ENCODE measurements around the gene FAM124A.

The FAM124A gene

DNA sequence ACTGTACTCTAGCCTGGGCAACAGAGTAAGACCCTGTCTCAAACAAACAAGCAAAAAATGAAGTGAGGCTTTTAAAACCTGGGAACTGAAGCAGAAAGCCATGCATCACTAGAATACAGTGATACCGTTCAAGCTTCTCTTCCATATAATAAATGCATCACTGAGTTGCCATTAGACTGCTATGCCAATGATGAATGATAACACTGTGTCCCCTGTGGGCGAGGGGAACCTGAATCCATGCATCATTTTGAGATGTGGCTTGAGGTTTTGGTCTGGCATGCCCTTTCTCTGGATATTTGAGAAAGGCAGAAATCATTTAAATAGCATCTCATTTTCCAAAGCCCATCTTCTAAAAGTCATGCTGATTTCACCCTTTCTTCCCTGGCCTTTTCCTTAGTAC lies 1.5 kb upstream of the FAM124A start:
- no peak for DNase-seq
- ATAC-seq: no peak

DNA sequence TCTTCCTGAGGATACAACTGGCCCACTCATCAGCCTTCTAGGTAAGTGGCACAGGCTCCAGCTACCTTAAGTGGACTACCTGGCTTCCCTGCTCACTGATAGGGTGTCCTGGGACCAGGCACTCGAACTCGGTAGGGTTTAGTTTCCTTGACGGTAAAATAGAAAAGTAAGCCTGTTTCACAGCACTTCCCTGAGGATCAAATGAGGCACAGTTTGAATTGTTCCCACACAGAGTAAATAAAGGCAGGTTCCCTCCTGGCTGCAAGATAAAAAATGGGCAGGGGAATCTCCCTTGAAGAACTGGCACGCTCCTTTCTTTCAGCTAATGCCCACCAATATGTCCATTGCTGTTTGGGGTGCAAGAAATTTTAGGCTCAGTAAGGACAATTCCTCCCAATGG lies 1.1 kb upstream of the FAM124A start:
- no peak for DNase-seq
- no peak for ATAC-seq

DNA sequence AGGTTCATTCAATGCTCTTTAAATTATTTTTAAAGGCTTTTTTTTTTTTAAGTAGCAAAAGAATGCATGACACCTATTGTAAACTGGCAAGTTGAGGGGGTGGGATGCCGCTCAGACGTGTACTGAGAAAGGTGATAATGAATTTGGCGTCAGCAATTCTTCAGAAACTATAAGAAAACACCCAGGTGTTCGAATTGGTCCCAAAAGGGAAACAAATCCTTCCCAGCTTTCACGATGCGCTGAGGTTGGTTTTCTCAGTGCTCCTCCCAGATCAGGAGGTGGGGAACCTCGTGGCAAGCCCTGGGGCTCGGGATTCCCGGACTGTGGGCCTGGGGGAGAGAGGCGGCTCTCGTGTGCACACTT lies 543 bp upstream of the FAM124A start:
- ATAC-seq: no peak
- DNase-seq: no peak

DNA sequence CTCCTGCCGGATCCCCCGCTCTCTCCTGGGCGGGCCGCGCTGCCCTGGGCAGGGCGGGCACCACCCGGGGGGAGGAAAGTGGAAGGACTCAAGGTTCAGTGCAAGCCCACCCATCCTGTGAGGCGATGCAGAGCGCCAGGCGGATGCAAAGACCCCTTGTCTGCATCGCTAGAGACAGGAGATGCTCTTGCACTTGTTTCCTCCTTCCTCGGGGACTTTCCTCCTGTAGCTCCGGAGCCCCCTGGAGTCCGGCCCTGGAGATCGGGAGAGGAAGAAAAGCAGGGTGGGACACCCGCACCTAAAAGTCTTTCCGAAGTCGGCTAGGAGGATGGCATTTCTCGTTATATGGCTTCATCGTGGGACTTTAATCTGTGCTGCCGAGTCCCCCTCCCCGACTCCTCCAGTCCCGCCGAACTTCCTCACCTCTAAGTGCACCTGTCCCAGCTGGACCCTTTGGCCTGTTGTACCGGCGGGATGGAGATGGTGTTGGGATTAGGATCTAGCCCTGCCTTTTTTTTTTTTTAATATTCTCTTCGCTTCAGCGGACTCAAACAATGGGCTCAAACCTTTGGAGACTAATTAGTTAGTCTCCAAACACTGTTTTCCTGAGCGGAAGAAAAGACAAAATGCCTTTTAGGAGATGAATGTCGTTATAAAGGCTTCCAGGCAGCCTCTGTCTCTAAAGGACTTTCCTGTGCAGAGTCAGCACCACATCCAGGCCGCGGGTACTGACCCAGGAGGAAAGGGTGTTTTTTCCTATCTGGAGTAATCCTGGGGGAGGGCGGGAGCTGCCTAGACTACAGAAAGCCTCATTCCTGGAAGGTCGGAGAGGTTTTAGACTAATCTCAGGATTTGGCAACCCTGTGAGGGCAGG lies 725 bp downstream of the FAM124A start:
- ATAC-seq (peak; percentile 14), DNase-seq (no peak)

DNA sequence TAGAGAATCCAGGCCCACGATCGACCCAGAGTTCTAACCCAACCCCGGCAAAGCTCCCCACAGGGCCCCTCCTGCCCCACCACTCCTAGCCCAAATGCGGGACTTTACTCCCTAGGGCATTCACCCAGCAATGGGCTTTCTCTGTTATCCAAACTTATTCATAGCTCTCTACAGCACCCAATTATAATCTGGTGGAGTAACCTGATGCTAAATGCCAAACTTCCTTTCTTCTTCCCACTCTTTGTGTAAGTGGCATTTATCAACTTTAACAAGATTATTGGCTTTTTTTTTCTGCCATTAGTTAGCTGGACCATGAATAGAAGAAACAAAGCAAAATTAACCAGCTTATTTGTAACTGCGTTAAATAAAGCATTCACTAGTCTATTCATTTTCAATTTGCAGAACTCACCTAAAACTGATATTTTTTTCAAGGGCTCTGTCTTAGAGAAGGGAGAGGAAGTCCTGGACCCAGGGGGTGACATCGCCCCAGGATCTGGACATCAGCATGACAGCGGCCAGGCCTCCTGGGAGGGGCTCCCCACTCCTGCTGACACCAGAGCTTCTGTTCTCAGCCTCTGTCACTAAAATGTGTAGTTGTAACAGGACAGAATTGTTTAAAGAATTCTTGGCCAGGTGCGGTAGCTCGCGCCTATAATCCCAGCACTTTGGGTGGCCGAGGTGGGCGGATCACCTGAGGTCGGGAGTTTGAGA lies 1.5 kb downstream of the FAM124A start:
- DNase-seq (no peak), ATAC-seq (no peak)

DNA sequence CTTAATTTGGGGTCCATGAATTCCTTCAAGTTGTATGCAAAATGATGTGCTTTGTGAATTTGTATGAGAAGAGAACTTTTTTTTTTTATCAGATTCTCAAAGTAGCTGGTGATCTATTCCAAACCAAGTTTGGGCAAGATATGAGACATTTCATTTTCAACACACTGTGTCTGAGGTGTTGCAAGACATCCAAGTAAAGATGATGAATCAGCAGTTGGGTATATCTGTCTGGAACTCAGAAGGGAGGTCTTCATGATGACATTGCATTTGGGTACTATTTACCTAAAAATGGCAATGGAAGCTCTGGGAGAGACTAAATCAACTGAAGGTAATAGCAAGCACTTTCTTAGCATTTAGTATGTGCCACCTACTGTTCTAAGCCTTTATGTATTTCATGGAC lies 2.8 kb downstream of the FAM124A start:
- DNase-seq: no peak

DNA sequence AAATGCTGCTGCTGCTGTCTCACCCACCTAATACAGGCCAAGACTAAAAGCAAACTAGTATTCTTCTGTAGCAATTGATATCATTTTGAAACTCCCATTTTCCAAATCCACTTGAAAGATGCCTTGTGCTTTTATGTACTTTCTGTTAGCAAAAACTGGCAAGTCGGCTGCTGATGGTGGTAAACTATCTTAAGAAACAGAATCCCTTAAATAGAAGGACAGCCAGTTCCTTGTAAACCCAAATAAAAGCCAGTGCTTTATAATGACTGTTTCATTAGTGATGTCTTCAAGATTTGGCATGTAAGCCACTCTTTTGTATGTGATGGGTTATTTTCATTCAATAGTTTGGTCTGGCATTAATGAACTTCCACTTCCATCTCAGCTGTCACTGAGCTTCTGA lies 5.2 kb downstream of the FAM124A start:
- no peak for ATAC-seq

More for the DNA sequence above, 2.8 kb downstream of the FAM124A start:
- ATAC-seq: no peak

DNA sequence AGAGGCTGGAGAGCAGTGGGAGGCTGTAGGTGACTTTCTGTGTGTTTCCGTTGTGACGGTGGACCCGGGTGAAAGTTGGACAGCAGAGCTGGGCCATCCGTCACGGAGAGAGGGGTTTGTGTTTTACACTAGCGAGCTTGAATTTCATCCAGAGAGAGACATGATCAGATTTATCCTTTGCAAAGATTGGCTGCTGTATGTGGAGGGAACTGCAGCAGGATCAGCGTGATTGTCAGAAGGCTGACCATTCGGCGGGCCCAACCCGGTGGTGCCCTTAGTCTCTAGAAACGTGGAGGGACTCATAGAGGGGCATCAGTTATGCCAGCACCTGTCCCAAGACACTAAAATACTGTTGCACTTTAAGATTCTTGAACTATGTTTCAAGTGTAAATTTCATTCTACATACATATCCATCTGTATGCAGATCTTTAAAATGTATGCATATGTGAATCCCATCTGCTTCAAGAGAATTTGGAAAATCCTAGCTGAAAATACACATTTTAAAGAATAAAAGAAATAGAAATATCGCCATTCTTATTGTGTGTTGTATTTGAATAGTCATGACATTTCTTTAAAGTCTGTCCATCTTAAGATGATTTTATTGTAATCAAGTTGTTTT lies 7.0 kb downstream of the FAM124A start:
- ATAC-seq (no peak), DNase-seq (no peak)

More for the DNA sequence above, 5.2 kb downstream of the FAM124A start:
- DNase-seq: no peak

DNA sequence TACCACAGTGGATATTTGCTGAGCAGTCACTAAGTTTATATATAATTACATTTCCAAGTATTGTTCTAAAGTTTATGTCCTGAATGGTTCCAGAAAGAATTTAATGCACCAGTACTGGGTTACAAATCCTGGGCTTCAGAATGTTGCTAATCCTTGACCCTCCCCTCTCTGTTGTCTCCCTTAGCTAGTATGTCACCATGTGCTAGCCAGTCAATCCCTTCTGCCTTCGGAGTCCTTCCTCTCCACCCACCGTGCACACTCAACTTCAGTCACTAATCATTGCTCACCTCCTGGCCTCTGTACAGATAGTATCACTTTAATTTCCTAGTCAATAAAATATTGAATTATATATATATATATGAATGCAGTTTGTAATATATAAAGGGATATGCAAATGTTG lies 7.5 kb downstream of the FAM124A start:
- DNase-seq (no peak), ATAC-seq (no peak)

DNA sequence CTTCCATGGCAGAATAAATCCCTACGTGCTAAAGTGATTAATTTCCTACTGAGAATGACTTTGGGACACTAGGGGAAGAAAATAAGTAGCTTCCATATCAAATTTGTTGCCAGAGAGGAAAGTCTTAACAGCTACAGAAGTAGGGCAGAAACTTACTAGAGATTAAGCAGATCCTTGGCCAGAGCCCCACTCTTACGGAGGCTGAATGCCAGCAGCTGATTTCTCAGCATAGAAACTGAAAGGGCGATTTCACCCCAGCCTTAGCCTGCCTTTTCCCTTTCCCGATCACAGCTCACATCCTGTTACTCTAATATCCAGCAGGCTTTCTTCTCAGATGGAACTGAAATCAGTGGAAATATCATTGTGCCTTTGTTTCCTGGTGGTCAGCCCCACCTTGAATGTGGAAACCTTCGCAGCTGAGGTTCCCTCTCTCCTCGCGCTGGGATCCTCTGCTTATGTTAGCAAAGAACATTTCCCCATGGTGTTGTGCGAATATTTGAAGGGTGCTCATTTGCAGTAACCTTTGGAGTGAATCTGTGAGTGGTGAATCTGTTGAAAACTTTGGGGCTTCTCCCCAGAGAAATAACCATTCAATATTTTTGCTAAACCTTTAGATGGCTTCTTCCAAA lies 8.4 kb downstream of the FAM124A start:
- ATAC-seq: no peak
- no peak for DNase-seq

DNA sequence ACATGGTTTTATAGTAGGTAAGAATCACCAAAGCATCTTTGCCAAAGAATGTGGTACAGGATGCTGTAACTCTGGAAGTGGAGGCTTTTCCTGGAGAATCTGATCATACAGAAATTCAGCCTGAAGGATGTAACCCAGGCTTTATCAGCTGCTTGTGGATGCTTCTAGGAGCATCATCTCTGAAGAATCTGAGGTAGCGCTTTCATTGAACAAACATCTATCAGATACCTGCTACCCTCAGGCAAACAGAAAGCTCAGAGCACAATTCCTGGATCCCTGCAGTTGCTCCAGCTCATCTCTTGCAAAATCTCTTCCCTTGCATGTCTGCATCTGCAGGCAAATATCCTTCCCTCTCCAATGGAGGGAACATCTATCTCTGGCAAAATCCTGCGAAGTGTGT lies 9.3 kb downstream of the FAM124A start:
- DNase-seq (no peak), ATAC-seq (no peak)

DNA sequence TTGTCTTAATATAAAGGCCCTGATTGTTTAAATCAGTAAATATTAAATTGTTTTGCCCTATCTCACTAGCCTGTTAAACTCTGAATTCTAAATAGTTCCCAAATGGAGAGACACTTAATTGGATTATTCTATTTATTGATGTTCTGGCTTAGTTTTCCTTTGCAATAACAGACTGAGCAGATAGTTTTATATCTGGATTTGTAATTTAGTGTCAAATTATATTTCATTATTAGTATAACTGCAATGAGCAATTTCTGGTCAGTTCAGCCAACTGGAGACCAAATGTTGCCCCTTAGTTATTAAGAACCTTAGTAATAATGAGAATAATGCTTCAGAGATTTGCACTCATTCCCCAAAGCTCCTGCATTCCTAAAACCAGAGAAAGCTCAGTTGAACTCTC lies 10.1 kb downstream of the FAM124A start:
- ATAC-seq: no peak

DNA sequence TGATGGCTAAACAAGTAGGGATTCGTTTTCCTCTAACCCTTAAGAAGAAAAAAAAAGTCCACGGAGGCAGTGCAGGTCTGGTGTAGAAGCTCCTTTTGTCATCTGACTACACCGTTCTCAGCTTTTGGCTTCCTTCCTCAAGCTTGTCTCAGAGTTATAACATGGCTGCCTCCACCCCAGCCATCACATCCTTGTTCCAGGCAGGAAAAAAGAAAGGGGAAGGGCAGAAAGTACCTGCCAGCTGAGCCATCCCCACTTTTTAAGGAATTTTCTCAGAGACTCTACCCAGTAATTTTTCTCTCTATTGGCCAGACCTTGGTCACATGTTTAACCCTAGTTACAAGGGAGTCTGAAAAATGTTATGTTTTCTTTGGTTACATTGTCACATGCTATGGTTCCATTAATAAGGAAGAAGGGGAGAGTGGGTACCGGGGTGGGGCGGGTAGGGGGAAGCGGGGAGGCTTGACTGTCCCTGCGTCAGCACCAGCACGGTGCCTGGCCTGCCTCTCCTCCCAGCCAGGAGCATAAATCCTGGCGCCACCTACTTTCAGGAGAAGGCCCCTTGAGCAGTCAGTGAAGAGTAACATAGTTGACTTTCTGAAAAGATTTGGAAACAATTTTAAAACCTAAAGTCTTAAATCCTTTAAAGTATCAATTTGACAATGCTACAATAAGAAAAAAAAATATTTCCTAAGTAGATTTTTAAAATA lies 11.1 kb downstream of the FAM124A start:
- ATAC-seq: no peak
- no peak for DNase-seq

More for the DNA sequence above, 10.1 kb downstream of the FAM124A start:
- DNase-seq: no peak

DNA sequence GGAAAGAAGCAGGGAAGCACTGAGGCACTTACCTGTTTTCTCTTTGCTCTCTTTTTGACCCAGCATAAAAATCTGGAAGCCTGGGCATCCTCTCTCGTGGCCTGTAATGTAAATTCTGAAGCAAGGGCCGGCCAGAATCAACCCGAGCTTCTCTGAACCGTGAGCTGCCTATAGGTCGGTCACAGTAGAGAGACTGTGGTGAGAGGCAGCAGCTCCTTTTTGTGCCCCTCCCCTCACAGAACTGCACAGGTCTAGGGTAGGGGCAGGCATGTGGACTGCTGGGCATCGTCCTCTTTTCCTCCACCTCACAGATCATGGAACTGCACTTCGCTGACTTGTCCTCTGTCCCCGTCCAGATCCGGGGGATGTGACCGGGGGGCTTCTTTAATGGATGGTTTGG lies 12.5 kb downstream of the FAM124A start:
- ATAC-seq: no peak
- no peak for DNase-seq

DNA sequence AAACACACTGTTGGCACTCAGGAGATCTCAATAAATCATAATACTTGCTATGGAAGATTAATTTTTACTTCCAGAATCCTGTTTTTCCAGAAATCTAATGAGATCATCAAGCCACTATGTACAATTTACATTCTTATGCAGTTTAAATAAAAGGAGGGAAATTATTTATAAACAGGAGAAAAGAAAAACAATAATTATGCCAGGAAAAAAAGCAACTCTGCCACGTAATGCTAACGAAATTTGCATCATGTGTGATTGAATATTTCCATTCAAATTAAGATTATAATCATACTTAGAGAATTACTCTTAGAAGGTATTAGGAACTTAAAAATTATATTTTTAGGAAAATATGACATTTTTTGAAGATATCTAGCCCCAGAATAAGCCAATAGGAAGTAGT lies 13.0 kb downstream of the FAM124A start:
- DNase-seq: no peak
- no peak for ATAC-seq

DNA sequence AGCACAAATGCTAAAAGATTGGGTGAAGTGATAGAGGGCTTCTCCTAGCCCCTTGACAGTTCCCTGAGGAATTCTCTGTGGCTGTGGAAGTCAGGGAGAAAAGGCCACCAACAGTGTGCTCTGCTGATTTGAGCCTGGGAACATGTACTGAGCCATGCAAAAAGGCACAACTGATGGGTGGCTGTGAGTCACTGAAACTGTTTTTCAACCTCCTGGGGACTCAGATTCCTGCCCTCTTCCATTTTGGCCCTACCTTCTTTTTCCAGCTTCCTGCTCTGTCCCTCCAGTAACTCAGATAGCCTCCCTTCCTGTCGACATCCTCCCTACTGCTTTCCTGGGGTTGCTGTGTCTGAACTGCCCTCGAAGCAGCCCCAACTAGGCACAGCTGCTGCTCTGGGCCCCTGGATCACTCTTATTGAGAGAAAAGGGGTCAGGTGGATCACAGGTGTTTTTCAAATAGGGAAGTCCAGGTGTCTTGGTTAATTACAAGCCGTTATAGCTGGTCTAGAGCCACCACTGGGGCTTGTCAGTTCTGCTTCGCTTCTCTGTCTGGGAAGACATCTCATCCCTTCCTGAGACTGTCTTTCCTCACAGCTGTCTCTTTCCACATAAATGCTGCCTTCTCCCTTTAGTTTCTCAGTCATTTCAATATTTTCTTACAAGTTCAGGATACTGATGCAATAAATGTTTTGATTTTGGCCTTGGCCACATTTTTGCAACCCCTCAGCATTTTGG lies 13.7 kb downstream of the FAM124A start:
- no peak for DNase-seq
- no peak for ATAC-seq

DNA sequence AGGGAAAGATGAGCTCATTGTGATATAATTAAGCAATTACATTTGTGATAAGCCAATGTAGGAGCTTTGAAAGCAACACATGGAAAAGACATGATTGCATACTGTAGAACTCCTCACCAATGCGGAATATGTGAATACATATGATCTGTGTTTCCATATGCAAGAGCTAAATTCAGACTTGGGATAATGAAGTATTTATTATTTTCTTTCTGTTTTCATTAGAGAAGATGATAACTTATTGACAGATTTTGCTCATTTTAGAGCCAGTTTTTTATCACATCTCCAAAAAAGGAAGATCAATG lies 14.2 kb downstream of the FAM124A start:
- ATAC-seq: no peak
- no peak for DNase-seq

DNA sequence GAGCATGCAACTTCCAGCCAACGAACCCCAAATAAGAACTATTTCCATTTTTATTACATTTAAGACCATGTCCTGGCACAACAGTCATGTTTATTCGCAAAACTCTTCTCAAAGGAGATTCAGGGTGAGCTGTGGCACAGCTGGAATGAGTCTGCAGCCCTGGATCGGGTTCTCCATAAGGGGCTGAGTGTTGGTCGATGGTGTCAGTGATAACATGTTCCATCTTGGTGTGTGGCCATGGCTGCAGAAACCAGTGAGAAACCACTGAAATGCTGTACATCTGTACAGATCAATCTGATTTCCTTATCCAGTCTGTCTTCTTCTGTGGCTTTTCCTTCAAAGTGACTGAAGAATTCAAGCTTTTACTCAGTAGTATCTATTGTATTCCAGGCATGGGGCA lies 15.2 kb downstream of the FAM124A start:
- DNase-seq: no peak

DNA sequence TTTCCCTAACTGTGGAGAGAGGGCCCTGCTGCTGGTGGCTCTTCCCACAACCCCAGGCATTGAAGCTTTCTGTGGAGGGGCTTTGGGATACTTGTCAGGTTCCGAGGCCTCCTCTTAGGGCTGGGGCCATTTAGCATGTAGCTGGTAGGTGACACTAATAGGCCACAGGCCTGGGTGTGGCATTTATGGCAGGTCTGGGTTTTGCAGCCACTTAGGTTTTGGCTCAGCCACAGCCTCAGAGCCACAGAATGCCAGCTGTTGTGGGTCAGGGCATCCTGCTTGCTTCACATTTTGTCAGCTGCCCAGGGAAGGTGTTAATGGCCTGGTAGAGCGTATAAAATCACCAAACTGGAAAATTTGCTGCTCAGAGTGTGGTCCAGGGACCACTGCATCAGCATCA lies 15.7 kb downstream of the FAM124A start:
- no peak for DNase-seq
- no peak for ATAC-seq

More for the DNA sequence above, 15.2 kb downstream of the FAM124A start:
- ATAC-seq: no peak

DNA sequence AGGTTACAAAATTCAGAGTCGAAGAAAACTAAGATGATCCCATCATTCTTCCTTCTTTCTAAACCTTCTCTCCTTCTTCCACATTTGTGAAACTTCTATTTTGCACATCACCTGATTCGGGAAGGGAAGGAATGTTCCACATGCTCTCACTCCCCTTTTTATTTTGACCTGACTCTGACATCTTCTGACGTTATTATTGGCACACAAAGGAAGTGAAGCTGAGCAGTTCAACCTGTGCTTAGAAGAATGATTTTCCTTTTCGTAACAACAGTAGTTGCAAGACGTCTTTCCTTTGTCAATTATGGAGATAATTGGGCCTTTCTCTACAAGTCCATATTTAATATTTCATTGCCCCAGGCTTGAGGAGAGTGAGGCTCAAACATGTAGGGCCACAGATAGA lies 18.0 kb downstream of the FAM124A start:
- no peak for ATAC-seq
- DNase-seq: no peak

DNA sequence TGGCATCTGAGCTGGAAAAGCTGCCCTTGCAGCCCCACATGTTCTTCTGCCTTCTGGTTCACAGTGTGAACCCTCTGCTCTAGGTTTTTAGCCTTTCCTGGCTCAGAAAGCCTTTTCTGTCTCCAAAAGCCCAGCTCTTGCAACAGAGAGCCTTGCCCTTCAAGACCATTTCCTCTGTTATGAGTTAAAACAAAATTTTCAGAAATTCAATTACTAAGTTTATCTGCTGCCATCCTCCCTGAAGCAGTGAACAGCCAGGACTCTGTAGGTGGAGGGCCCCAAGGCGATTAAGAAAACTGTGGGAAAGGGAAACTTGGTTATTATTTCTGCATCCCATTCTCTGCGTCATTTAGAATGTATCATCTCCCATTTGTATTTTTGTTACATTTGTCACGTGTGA lies 18.8 kb downstream of the FAM124A start:
- DNase-seq (no peak), ATAC-seq (no peak)

DNA sequence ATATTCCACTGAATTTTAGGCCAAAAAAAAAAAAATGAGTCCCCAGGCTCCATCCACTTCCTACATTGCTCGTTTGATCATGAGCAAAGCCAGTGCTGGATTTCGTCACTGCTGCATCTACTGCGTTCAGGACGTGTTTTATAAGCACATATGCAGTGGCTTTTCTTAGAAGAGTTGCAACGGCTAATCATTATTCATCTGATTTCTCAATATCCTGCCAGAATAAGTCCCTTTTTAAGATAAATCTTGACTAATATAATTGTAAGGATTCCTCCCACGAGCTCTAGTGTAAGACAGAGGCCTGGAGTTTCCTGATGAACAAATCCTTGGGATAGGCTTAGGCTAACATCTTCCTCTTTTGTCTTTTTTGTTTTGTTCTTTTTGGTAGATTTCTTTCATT lies 19.5 kb downstream of the FAM124A start:
- no peak for DNase-seq
- no peak for ATAC-seq
